B cell (primary cell): Measurements from ENCODE around the gene ESRP2.

Source experiments
- EZH2 ChIP-seq: IDR thresholded peaks from 2 replicates; pipeline ENCODE4 v1.6.1; 2012; ENCODE audit warnings: borderline replicate concordance, low read depth, mild to moderate bottlenecking, moderate library complexity, low read length; ENCODE audit not compliant: insufficient read depth, poor library complexity, severe bottlenecking
- TF ChIP-seq, protein P1 (sequence below): fragments of 200-600 bp; IDR thresholded peaks from one replicate; pipeline ENCODE4 v1.8.0; 2022; ENCODE audit warnings: antibody characterized with exemption, mild to moderate bottlenecking

DNA sequence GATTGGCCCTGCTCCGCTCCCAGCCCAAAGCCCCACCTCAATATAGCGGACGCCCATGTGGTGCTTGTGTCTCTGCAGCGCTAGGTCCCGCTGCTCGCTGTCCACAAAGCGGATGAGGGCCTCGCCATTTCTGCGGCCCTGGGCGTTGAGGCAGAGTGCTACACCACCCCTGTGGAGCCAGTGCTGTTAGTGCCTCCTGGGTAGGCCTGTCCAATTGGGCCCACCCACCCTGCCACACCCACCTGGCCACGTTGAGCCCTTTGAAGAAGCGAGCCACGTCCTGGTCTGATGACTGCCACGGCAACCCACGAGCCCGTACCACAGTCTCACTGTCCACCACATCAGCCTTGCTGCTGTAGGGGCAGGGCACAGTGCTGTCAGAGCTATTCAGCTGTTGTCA, 3.6 kb downstream of the ESRP2 start:
- TF ChIP-seq EZH2 = no peak
- TF ChIP-seq, protein P1, sequence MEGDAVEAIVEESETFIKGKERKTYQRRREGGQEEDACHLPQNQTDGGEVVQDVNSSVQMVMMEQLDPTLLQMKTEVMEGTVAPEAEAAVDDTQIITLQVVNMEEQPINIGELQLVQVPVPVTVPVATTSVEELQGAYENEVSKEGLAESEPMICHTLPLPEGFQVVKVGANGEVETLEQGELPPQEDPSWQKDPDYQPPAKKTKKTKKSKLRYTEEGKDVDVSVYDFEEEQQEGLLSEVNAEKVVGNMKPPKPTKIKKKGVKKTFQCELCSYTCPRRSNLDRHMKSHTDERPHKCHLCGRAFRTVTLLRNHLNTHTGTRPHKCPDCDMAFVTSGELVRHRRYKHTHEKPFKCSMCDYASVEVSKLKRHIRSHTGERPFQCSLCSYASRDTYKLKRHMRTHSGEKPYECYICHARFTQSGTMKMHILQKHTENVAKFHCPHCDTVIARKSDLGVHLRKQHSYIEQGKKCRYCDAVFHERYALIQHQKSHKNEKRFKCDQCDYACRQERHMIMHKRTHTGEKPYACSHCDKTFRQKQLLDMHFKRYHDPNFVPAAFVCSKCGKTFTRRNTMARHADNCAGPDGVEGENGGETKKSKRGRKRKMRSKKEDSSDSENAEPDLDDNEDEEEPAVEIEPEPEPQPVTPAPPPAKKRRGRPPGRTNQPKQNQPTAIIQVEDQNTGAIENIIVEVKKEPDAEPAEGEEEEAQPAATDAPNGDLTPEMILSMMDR = no peak
